ENCODE data around the gene MS4A8.

DNA sequence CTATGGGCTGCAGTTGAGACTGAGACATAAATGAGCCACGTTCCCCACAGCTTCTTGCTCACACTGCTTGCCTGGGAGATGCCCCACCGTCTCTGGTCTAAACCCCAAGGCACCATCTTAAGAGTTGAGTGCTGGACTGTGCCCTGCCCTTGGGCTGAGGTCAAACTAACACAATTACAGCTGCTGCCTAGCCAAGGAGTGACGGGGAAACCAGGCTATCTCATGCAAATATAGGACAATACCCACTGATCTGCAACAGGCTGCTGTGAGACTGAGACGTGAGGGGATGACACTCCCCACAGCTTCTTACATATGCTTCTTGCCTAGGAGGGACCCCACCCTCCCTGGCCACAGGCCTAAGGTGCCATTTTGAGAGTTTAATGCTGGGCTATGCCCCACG, 7.8 kb upstream of the MS4A8 start:
- TF ChIP-seq POLR2A (IDR thresholded peaks at IDR 0.05) = no peak
- TF ChIP-seq EP300 (IDR thresholded peaks at IDR 0.05; ENCODE audit: low read depth) = no peak
